T-helper 2 cell treated with Interferon-gamma antibody and Interleukin-4, amounts not matched to agents 100 ng/mL and 5 ng/mL, for 36 hours (primary cell): ENCODE measurements around the gene JAK1. TPM values are rescaled to one million over a fixed set of nuclear protein-coding genes. Genes with fewer than 3 reads are reported as not detected.
"Not testable (repeated sequence)": the region's sequence is repeated elsewhere in the genome, so short reads cannot be mapped to it uniquely, and the experiment has no call there.

Experiments used
- intact Hi-C: fragments of 100-400 bp; cut with micrococcal nuclease; formaldehyde crosslinking; loops from one replicate; pipeline ENCODE4 v1.15.1; 2023
- total RNA-seq: library from RNA; stranded (reverse); gene quantifications from 2 replicates; pipeline ENCODE4 v1.2.3, GENCODE V29; 2022

Gene JAK1
- total RNA-seq, 1 donor from 2014 or later: 165 TPM

DNA sequence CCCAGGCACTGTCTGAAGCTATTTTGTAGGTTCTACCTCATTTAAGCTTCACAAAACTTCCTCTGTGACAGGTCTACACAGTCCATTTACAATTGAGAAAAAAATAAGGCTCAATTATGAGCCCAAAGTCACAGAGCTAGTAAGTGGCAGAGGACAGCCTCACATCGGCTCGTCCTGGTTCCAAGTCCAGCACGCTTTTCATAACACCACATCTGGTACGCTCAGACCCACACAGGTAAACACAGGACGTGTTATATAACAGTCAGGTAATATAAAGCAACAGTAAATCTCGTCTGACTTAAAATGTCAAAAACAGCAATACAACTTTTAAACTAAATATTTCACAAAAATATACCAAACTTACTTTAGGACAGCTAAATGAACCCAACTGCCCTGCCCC is 13.1 kb downstream of the JAK1 start:
- intact Hi-C loops: no loop called here

DNA sequence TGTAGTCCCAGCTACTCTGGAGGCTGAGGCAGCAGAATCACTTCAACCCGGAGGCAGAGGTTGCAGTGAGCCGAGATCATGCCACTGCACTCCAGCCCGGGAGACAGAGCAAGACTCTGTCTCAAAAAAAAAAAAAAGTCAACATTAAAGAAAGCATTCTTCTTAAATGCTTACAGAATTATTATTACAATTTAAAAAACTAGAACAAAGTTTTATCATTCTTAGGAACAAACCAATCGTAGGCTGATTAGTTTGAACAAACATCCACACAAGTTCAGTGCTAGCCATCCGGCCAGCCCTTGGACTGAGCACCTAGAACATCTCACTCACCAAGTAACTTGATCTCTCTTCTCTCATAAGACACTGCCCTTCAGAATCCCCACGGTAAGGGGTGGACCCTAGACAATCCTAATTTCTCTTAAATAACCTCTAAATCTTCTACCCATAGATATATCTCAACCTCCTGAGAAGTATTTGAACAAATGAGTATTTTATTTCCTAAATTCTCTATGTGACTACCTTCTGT is 16.0 kb downstream of the JAK1 start:
- intact Hi-C loops: no loop called here

DNA sequence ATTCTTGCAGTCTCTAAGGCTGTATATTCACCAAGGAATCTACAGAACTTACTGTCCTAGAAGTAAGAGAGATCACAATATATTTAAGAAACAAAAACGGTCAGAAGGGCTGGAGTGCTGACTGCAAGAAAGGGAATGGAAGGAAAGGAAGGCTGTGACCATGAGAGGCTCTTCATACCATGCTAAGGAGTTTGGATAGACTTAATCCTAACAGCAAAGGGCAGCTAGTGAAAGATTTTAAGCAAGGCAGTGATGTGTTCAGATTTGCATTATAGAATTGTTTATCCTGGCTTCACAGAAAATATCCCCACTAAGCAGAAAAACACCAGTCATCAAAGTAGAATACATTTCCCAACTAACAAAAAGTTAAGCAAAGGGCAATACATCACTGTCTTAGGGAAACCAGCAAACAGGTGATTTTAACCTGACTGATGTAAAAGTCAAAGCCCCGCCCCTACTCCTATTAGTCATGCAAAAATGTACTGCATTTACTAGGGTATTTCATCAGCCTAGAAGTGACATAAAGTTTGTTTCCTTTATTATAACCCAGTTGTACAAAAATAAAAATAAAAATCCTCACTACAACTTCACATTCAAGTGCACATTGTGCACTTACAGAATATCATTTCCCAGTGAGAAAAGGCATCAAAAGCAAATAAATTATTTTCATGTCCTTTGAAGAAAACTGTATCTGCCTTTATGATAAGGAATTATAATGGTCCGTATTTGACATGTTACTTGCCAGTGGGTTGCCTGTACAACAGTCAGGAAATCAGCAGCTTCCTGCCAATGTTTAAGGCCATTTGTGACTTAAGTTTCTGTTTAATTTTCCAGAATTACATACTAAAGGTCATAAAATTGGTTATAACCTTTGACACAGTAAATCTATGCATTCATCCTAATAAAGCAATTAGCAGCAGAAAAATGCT is 17.2 kb downstream of the JAK1 start:
- intact Hi-C loops: no loop called here

DNA sequence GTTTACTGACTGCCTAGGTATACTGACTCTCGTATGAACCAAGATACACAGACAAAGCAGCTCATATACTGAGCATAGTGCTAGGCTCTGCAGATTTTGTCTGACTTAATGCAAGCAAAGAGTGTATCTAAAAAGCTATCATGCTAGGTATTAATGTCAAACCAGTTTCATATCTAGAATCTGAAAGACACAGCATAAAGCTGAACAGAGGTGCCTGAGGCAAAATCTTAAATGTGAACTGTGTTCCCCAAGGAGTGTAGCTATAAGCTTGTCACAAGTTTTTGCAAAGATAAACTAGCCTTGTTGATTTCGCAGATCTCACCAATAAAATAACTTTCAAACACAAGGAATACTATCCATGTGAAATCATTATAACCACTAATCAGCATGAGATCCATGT is 18.1 kb downstream of the JAK1 start:
- intact Hi-C loops: no loop called here

DNA sequence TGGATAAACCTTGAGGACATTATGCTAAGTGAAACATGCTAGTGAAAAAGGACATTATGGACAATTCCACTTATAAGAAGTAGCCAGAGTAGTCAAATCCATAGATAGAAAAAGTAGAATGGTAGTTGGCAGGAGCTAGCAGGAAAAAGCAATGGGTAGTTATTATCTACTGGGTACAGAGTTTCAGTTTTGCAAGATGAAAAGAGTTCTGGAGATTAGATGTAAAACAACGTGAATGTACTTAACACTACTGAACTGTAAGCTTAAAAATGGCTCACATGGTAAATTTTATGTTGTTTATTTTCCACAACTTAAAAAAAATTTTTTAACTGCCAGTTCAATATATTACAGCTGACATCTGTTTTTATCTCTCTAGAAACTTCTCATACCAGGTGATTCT is 19.4 kb downstream of the JAK1 start:
- intact Hi-C loops: no loop called here

DNA sequence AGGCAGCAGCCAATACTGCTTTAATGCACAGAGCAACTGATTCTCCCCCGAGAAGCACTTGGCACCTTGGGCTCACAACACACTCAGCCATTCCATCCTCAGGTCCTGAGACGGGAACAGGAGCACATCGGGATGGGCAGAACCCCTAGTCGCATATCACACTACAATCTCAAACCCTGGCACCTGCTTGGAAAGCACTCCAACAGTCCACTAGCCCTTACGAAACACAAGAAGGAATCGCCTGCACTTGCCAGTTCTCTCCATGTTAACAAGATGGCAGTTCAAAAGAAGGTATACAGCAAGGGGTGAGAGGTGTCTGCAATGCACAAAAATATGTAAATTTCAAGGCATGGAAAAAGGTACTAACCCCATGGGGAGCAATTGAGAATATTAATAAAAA is 21.4 kb downstream of the JAK1 start:
- intact Hi-C loops: no loop called here

DNA sequence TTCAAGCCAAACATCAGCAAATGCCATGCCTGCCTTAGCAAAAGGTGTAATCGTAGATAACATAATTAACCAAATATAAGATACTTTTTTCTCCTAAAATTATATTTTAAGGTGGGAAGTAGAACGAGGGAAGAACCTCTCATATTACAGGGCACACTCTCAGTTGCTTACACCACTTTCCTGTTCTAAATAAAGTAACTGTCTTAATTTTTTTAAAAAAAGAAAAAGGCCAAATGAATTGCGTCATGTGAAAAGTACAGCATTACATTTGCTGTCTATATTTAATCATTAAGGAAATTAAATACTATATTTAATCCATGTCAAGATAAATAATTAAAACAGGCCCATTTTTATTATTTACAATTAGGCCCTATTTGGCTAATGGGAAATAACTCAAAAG is 23.7 kb downstream of the JAK1 start:
- intact Hi-C loops: no loop called here

DNA sequence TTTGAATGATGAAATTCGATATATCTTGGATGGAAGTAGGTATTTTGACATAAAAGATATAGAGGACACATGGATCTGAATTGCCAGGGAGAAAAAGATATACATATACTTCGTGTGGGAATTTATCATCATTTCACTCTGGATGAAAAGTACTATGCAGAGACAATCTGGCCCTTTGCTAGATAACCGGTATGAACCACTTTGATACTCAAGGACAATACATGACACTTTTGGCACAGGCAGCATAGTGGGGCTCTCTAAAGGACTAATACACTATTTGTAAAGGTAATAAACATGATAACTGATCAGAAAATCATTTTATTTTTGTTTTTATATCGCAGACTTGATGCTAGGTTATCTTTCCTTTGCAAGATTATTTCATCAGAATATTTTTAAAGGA is 24.2 kb downstream of the JAK1 start:
- intact Hi-C loops: no loop called here

DNA sequence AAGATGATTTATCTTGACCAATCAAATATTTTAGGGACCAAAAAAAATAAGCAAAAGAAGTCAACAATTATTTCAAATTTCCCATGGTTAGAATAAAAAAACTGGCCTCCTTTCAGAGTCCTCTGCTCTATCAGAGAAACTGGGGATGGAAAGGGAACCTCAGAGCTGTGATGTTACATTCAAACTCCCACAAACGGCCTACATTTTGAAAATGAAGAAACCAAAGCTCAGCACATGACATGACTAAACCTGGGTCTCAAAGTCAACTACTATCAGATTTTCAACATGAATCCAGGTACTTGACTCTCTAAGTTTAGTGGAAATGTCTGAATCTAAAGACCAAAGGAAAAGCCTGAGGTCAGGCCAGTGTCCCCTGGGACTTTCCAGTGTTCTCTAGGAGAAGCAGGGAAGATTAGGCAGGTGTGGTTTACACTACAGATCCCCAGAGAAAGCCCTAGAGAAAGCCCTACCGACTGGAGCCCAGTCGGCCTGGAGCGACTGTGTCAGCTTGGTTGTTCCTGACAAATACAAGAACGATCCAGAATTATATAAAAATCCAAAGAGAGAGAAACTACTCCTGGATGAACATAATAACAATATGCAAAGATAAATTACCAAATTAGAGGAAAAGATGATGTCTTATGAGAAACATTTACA is 24.8 kb downstream of the JAK1 start:
- intact Hi-C loops: no loop called here

DNA sequence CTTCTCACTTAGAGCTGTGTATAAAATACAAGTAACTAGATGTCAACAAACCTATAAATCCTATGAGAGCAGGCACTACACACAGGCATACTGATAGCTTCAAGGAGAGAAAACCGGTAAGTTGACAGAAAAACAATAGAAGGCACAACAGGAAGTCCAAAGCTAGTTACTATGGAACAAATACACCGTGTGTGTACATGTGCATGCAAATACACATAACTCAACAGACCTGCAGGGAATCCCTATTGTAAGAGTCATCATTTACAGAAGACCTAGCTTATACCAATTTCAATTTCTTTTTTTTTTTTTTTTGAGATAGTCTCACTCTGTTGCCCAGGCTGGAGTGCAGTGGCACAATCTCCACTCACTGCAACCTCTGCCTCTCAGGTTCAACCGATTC is 26.3 kb downstream of the JAK1 start:
- intact Hi-C loops: no loop called here

DNA sequence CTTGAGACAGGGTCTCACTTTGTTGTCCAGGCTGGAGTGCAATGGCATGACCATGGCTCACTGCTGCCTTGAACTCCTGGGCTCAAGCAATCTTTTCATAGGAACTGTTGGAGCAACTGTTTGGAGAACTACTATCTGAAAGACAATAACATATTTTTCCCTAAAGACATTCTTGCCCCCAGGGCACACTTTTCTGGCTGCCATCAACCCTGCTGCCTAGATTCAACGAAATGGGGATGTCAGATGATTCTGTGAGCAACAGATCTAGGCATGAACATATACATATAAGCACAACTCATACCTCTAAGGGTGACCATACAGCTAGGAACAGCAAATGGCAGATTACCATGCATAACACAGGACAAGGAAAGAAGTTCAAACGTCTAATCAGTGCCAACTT is 27.4 kb downstream of the JAK1 start:
- intact Hi-C loops: no loop called here

DNA sequence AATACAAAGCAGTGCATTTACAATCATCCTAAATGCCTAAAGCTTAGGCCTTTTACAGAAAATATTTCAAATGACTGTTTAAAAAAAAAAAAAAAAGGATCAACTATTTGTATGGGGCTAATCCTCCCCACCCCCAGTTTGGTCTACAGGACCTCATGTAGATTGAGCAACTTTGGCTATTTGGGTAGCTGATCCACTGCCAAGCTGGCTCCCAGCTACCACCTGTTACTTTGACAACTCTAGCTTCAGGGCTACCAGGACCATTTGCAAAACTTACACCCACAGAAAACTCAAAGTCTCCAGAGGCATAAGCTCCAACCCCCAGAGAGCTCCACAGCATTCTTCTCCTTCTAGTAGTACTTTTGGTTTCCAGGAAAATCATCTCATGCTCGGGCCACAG is 29.4 kb downstream of the JAK1 start:
- intact Hi-C loops: no loop called here

DNA sequence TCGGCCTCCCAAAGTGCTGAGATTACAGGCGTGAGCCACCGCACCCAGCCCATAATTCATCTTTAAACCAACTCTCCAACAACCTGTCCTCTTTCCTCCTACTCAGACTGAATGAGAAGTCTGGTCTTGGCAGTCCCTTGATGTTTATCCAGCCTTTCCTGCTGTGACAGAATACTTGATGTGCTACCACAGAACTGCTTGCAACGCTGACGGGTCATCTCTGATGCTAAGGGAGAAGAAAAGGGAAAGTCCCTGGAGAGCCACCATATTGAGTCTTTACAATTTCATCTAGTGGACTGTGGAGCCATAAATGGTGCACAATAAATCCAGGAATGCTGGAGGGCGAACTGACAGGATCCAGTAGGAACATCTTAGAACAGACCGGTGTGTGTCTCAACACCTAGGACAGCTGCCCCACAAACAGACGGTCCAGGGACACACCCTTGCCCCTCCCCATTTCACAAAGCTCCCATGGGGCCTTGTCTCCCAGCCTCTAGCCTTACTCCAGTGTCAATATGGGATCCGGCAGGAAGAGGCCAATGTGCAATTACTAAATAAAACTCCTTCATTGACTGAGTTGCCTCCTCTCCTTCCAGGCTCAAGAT is 30.7 kb downstream of the JAK1 start:
- intact Hi-C loops: no loop called here

DNA sequence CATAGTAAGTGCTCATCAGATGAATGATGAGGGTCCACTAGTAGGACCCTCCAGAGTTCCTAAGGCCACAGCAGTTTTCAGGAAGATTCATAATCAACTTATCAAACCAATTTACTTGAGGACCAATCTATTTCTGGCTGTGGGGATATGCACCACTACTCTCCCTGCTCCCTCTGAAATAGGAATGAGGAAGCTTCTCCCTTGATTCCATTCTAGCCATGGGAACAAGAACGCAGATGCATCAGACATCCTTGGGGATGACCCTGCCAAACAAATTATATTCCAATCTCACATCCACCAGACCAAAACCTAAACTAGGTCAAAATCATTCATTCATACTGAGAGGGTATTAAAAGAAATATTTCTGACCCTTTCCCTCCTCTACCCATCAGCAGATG is 31.5 kb downstream of the JAK1 start:
- intact Hi-C loops: no loop called here

DNA sequence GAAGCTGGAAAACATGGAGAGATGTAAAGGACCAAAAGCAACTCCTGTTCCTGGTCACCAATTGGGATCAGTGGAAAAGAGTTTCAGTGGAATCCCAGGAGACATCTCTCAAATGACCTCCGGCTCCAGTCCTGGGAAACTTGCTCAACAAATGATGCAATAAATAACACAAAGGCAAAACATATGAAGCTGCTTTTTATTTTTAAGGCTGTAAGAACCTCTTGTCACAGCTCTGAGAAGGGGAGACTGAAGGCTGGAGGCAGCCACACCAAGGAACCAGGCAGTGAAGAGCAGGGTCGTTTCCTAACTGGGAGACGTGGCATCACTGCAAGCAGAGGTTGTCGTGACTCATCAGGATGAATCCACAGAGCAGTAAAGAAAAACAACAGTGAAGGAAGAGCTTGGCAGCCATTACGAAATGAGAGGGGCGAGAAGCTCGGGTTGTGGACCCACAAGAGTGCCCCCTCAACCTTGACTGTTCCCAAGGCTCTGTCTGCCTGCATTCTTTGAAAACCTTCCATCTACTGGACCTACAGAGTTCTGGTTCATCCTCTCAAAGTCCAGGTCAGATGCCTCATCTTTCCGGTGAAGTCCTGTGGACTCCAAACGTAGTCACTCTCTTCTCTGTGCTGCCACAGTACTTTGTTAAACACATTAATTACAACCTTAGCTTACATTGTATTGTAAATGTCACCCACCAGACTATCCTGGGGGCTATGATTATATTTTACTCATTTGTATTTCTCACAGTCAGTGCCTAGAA is 32.1 kb downstream of the JAK1 start:
- intact Hi-C loops: no loop called here

DNA sequence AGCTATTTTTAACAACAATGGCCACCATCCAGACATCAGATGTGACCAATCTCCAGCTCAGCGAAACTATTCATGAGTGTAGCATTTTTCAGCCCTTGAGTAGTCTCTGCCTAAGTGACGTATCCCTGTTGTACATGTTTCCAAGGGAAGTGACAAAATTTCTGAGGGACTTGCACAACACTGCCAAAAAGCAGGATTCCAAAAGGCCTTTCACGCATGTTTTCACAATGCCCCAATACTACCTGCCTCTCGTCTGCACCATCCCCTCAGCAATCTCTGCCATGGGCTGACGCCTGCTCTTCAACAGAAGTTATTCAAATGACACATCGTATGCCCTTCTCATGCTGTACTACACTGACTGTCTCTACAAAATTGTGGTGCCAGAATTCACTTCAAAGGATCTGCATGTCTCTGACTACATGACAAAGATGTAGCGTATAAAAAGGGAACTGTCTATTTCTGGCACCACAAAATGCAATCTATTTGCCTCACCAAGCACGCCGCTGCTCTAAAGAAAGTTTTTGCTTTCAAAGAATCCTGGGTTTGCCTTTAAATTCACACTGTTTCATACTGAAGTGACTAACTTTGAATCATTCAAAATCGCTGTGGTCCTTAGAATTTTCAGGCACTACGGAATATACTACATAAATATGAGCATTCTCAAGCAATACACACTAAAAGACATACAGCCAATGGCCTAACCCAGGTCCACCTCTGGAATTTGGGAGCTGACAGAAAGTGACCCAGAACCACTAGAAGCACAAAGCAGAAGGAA is 32.9 kb downstream of the JAK1 start:
- intact Hi-C loops: no loop called here

DNA sequence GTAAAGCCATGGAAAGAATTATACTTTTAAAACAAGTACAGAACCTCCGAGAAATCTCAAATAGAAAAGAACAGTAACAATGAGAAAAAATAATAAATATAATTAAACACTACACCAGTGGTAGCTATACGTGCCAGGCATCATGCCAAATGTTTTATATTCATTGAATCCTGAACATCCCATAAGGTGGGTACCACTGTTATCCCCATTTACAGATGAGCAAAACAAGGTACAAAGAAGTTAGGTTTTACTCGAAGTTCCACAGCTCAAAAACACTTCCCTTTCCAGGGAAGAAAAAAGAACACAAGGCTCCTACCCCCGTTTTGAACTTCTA is 33.4 kb downstream of the JAK1 start:
- intact Hi-C loops: no loop called here

DNA sequence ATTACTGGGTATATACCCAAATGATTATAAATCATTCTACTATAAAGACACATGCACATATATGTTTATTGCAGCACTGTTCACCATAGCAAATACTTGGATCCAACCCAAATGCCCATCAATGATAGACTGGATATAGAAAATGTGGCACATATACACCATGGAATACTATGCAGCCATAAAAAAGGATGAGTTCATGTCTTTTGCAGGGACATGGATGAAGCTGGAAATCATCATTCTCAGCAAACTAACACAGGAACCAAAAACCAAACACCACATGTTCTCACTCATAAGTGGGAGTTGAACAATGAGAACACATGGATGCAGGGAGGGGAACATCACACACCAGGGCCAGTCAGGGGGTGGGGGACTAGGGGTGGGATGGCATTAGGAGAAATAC is 35.7 kb downstream of the JAK1 start:
- intact Hi-C loops: not testable (repeated sequence)

DNA sequence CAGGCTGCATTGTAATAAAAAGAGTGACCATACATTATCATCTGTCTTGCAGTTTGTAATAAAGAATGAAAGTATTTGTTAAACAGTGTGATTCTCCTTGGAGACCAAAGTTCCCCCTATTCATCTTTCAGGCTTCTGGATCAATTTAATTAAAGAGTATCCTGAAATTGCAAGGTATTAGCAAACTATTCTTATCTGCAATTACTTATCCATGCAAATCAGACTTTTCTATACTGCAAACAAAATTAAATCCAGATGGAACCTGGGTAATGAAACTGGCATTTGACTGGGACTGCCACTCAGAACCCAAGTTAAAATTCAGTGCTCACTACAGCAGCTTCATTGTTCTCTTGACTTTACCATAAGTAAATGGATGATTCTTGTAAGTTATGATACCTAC is 37.1 kb downstream of the JAK1 start:
- intact Hi-C loops: no loop called here

DNA sequence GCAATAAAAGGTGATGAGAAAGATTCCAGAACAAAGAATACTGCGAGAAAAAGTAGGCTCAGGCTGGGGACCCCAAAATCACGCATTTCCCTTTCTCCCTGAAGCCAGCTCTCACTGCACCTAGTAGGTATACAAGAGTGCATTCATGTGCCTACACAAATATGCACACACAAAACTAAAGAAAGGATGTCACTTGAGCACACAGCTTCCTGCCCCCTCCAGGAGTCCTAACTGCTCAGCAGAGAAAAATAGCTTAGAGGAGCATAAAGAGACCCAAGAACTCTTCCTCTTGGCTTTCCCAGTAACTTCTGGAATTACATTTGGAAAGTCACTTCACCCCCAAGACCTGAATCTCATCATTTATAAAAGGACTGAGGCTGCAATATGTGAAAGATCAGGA is 38.0 kb downstream of the JAK1 start:
- intact Hi-C loops: no loop called here

DNA sequence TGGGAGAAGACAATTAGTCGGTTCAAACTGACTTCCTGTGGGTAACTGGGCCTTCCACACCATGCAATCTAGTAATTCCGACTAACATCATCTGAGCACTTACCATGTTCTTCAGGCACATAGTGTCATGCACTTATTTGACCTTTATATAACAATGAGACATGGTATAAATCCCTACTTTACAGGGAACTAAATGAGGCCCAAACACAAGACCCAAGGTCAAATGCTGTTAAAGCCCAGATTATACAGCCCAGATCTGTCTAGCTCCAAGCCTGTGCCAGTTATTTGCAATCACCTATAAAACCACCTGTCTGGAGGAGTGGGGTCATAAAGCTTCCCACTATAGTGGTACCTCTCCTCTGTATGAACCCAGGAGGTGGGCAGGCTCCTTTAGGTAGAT is 40.8 kb downstream of the JAK1 start:
- intact Hi-C loops: no loop called here
